Neuronal stem cell (in vitro differentiated cells): ENCODE data around the gene PANK4.
A peak's percentile ranks its signal among the peaks of the same experiment; 100 is the strongest.

Experiments used
- DNase-seq: peaks from one replicate; pipeline ENCODE4 v3.0.0-alpha.2; 2013; ENCODE audit warnings: low spot score
- H2AFZ ChIP-seq: one replicate; pipeline ENCODE4 v1.6.1; 2013; ENCODE audit warnings: mild to moderate bottlenecking, low read length, inconsistent platforms
- H2AK5ac ChIP-seq: 2 replicates; pipeline ENCODE4 v1.6.1; 2013; ENCODE audit warnings: low read depth, mild to moderate bottlenecking, inconsistent platforms, low read length, moderate library complexity, mixed read lengths
- H2BK120ac ChIP-seq: 2 replicates; pipeline ENCODE4 v1.6.1; 2013; ENCODE audit warnings: low read depth, mild to moderate bottlenecking, inconsistent platforms, low read length, moderate library complexity, mixed read lengths
- H2BK12ac ChIP-seq: one replicate; pipeline ENCODE4 v1.6.1; 2013; ENCODE audit warnings: low read length, inconsistent platforms
- H2BK15ac ChIP-seq: 2 replicates; pipeline ENCODE4 v1.6.1; 2013; ENCODE audit warnings: mild to moderate bottlenecking, low read length, inconsistent platforms, mixed read lengths
- H2BK5ac ChIP-seq: one replicate; pipeline ENCODE4 v1.6.1; 2013; ENCODE audit warnings: inconsistent platforms, mild to moderate bottlenecking, low read length, moderate library complexity
- H3K14ac ChIP-seq: one replicate; pipeline ENCODE4 v1.6.1; 2013; ENCODE audit warnings: low read length, inconsistent platforms
- H3K18ac ChIP-seq: 2 replicates; pipeline ENCODE4 v1.6.1; 2013; ENCODE audit warnings: low read length, inconsistent platforms
- H3K23ac ChIP-seq: 2 replicates; pipeline ENCODE4 v1.6.1; 2013; ENCODE audit warnings: low read depth, mild to moderate bottlenecking, mixed read lengths, low read length, inconsistent platforms; ENCODE audit not compliant: poor library complexity
- H3K27ac ChIP-seq: replicated peaks from 3 replicates; pipeline ENCODE4 v1.5.1; 2013; ENCODE audit warnings: low read length, inconsistent platforms
- H3K27me3 ChIP-seq, 3 experiments: 2 replicates each; pipeline ENCODE4 v1.6.1; 2013; ENCODE audit warnings: low read length in 3 of 3, mild to moderate bottlenecking in 2 of 3, inconsistent platforms in 1 of 3, low read depth in 1 of 3, mixed read lengths in 1 of 3, moderate library complexity in 1 of 3; ENCODE audit not compliant: control insufficient read depth in 3 of 3, insufficient read depth in 3 of 3
- H3K36me3 ChIP-seq, 2 donors: replicated peaks in 1 of 2; 2 replicates each; pipeline ENCODE4 v1.6.1; 2013; ENCODE audit warnings: low read length in 2 of 2; ENCODE audit not compliant: control insufficient read depth in 2 of 2, insufficient read depth in 2 of 2
- H3K4ac ChIP-seq: 2 replicates; pipeline ENCODE4 v1.6.1; 2013; ENCODE audit warnings: inconsistent platforms, mild to moderate bottlenecking, low read length, moderate library complexity
- H3K4me1 ChIP-seq, 2 donors: 1 replicate in 1 of 2; 2 replicates in 1 of 2; pipeline ENCODE4 v1.6.1; 2013; ENCODE audit warnings: low read length in 2 of 2, low read depth in 1 of 2; ENCODE audit not compliant: control insufficient read depth in 2 of 2, insufficient read depth in 1 of 2
- H3K4me2 ChIP-seq: one replicate; pipeline ENCODE4 v1.6.1; 2013; ENCODE audit warnings: mild to moderate bottlenecking, low read length, inconsistent platforms; ENCODE audit not compliant: insufficient read depth, poor library complexity, severe bottlenecking
- H3K4me3 ChIP-seq, 2 donors: 2 replicates each; pipeline ENCODE4 v1.5.1; 2013; ENCODE audit warnings: low read length in 2 of 2, mild to moderate bottlenecking in 2 of 2, inconsistent platforms in 1 of 2, moderate library complexity in 1 of 2
- H3K79me1 ChIP-seq: one replicate; pipeline ENCODE4 v1.6.1; 2013; ENCODE audit warnings: low read depth, mild to moderate bottlenecking, inconsistent platforms, low read length, moderate library complexity
- H3K9ac ChIP-seq: one replicate; pipeline ENCODE4 v1.6.1; 2013; ENCODE audit warnings: mild to moderate bottlenecking, low read depth, low read length, inconsistent platforms; ENCODE audit not compliant: poor library complexity
- H3K9me3 ChIP-seq, 2 donors: replicated peaks in 1 of 2; 2 replicates each; pipeline versions ENCODE3 to v1.6.1; 2013; ENCODE audit warnings: low read length in 2 of 2, mild to moderate bottlenecking in 2 of 2, inconsistent platforms in 1 of 2, low read depth in 1 of 2, mixed read lengths in 1 of 2, moderate library complexity in 1 of 2; ENCODE audit not compliant: control insufficient read depth in 2 of 2, insufficient read depth in 1 of 2
- H4K8ac ChIP-seq: one replicate; pipeline ENCODE4 v1.6.1; 2013; ENCODE audit warnings: low read depth, mild to moderate bottlenecking, inconsistent platforms, low read length, moderate library complexity
- H4K91ac ChIP-seq: one replicate; pipeline ENCODE4 v1.6.1; 2013; ENCODE audit warnings: low read length, low read depth, mild to moderate bottlenecking, inconsistent platforms; ENCODE audit not compliant: poor library complexity
- WGBS, 2 donors: extraction: QIAGEN DNeasy Blood & Tissue Kit; methylation state at CpG; one replicate each; pipeline ENCODE4 v1.1.7; 2013; ENCODE audit warnings: missing lambda C conversion rate in 2 of 2, mixed read lengths in 1 of 2; ENCODE audit not compliant: insufficient read length in 2 of 2, insufficient replicate concordance in 1 of 2; ENCODE audit errors: extremely low coverage in 2 of 2; 5-methylcytosine and 5-hydroxymethylcytosine counted together

The PANK4 gene

DNA sequence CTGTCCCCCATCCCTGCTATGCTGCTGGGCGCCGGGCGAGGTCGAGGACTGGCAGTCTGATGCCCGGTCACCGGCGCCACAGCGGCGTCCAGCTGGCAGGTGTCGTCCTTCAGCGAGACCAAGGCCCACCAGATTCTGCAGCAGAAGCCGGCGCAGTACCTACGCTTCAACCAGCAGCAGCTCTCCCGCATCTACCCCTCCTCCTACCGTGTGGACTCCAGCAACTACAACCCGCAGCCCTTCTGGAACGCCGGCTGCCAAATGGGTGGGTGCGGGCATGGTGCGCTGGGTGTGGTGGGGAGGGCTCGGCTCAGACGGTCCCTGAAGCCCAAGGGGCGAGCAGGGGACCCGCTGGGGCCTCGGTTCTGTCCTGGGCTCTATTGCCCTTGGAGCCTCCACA, 29.6 kb downstream of the PANK4 start:
- H3K4me2 ChIP-seq, result no peak overlapping the region
- WGBS, 2 donors, result no CpG with 5 or more reads among the region's 26 CpGs
- H3K79me1 ChIP-seq, result no peaks in the 10 kb centered on the region

DNA sequence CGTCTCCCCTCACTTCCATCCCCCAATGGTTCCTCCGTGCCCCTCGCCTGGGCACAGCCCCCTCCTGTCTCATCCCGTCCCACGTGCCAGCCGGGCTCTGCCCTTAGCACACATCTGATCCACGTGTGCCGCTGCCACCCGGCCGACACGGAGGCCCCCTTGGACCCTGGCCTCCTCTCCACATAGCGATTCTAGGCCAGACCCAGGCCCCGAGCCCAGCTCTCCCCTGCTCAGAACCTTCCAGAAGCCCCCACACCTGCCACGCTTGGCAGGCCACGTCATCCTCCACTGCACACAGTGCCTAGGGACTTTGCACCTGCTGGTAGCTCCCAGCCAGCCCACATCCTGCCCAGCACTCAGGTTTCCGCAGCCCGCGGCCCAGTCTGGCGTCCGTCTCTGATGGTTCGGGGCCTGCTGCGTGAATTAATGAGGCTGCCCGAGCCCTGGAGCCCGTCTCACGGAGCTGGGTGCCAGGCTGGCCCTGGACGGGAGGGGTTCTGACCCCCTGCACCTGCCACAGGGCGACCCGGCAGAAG, 30.2 kb downstream of the PANK4 start:
- H3K9ac ChIP-seq, result peak overlapping the region; percentile 60
- DNase-seq, result no peak

More for the DNA sequence above, 29.6 kb downstream of the PANK4 start:
- no peaks in the 10 kb centered on the region for H3K9me3 ChIP-seq
- H2BK120ac ChIP-seq, result no peak overlapping the region
- H3K27me3 ChIP-seq, result peaks cover 0 to 59% (median 0%) of the 10 kb centered on the region in 3 experiments
- peak overlapping the region; percentile 70 for H3K9ac ChIP-seq
- peaks cover 2 to 3% of the 10 kb centered on the region in 2 donors for H3K4me1 ChIP-seq
- H3K14ac ChIP-seq, result peak overlapping the region; percentile 94
- H2BK5ac ChIP-seq, result no peak overlapping the region
- H2BK12ac ChIP-seq, result no peak overlapping the region
- peak overlapping the region; percentile 87 for H3K23ac ChIP-seq
- no peak overlapping the region for H3K4ac ChIP-seq
- H2BK15ac ChIP-seq, result no peak overlapping the region
- peak overlapping the region; percentile 64 for H3K18ac ChIP-seq
- DNase-seq, result no peak
- no peak overlapping the region for H3K4me3 ChIP-seq
- peak overlapping the region; percentile 92 for H2AK5ac ChIP-seq
- no peak overlapping the region for H3K27ac ChIP-seq
- H4K8ac ChIP-seq, result no peak overlapping the region
- no peak overlapping the region for H4K91ac ChIP-seq
- H3K36me3 ChIP-seq, result no peaks in the 10 kb centered on the region
- no peak overlapping the region for H2AFZ ChIP-seq

DNA sequence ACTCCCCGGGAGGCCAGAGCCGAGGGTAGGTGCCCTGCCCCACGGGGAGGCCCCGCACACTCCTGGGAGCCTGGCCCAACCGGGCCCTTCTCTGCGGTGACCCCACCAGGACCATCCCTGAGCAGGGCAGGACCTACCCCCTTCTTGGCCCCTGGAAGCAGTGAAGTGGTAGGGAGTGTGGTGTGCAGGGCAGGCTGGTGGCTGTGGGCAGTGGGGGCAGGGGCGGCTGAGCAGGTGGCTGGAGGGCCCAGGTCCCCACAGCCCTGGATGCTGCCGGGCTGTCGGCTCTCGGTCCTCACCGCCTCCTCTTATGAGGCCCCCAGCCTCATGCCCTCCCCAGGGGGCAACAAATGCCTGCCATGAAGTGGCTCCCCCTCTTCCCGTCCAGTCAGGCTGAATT, 30.9 kb downstream of the PANK4 start:
- no CpG with 5 or more reads among the region's 12 CpGs for WGBS, 2 donors

More for the DNA sequence above, 30.2 kb downstream of the PANK4 start:
- H4K91ac ChIP-seq, result no peak overlapping the region
- peaks cover 0 to 65% (median 0%) of the 10 kb centered on the region in 3 experiments for H3K27me3 ChIP-seq
- no CpG with 5 or more reads among the region's 28 CpGs for whole genome bisulfite sequencing, 2 donors
- no peak overlapping the region for H3K4me3 ChIP-seq
- peaks cover 0 to 3% of the 10 kb centered on the region in 2 donors for H3K4me1 ChIP-seq
- no peak overlapping the region for H3K4me2 ChIP-seq
- H2AK5ac ChIP-seq, result peak overlapping the region; percentile 92
- no peaks in the 10 kb centered on the region for H3K9me3 ChIP-seq
- peak overlapping the region; percentile 64 for H2BK15ac ChIP-seq
- H3K79me1 ChIP-seq, result no peaks in the 10 kb centered on the region
- H3K4ac ChIP-seq, result no peak overlapping the region
- H3K23ac ChIP-seq, result peak overlapping the region; percentile 87
- no peak overlapping the region for H4K8ac ChIP-seq
- H2BK5ac ChIP-seq, result no peak overlapping the region
- no peaks in the 10 kb centered on the region for H3K36me3 ChIP-seq
- H2BK12ac ChIP-seq, result peak overlapping the region; percentile 84
- no peak overlapping the region for H3K27ac ChIP-seq
- peak overlapping the region; percentile 94 for H3K14ac ChIP-seq
- no peak overlapping the region for H2AFZ ChIP-seq
- peak overlapping the region; percentile 57 for H3K18ac ChIP-seq
- H2BK120ac ChIP-seq, result no peak overlapping the region

DNA sequence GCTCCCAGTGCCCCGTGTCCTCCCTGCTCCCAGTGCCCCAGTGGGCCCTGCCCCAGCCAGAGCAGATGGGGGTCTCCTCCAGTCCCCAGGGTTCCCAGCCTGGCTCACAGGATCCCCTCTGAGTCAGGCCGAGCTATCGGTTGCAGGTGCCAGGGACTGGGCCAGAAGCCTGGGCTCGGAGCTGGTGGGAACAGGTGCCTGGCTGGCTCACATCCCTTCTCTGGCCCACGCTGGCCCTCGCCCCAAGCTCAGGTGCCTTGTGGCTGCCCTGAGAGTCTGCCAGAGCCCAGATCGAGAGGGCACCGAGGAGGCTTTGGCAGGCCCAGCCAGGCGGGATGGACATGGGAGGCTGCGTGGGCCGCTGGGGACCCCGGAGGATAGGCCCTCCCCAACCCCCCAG, 31.4 kb downstream of the PANK4 start:
- no peak overlapping the region for H3K9ac ChIP-seq
- no peak overlapping the region for H3K27ac ChIP-seq
- no peak for DNase-seq
- no peaks in the 10 kb centered on the region for H3K9me3 ChIP-seq
- H2BK15ac ChIP-seq, result peak overlapping the region; percentile 64
- H2AFZ ChIP-seq, result no peak overlapping the region
- H3K4me2 ChIP-seq, result no peak overlapping the region
- H2BK120ac ChIP-seq, result no peak overlapping the region
- no peak overlapping the region for H2BK5ac ChIP-seq
- H3K4me3 ChIP-seq, result no peak overlapping the region
- H4K91ac ChIP-seq, result peak overlapping the region; percentile 53
- peaks cover 1% of the 10 kb centered on the region for H3K79me1 ChIP-seq
- no peak overlapping the region for H3K4ac ChIP-seq
- H3K36me3 ChIP-seq, result no peaks in the 10 kb centered on the region
- peak overlapping the region; percentile 55 for H3K23ac ChIP-seq
- no peaks in the 10 kb centered on the region for H3K4me1 ChIP-seq
- no peak overlapping the region for H4K8ac ChIP-seq
- H3K27me3 ChIP-seq, result peaks cover 0 to 77% (median 0%) of the 10 kb centered on the region in 3 experiments
- H2BK12ac ChIP-seq, result no peak overlapping the region
- no CpG with 5 or more reads among the region's 12 CpGs for WGBS, 2 donors
- H2AK5ac ChIP-seq, result peak overlapping the region; percentile 92
- peak overlapping the region; percentile 71 for H3K18ac ChIP-seq
- peak overlapping the region; percentile 38 for H3K14ac ChIP-seq

More for the DNA sequence above, 30.9 kb downstream of the PANK4 start:
- H4K8ac ChIP-seq, result no peak overlapping the region
- H3K9me3 ChIP-seq, result no peaks in the 10 kb centered on the region
- H2BK120ac ChIP-seq, result no peak overlapping the region
- peak overlapping the region; percentile 64 for H2BK15ac ChIP-seq
- H3K4me3 ChIP-seq, result no peak overlapping the region
- no peaks in the 10 kb centered on the region for H3K79me1 ChIP-seq
- H2AFZ ChIP-seq, result no peak overlapping the region
- peaks cover 0 to 3% of the 10 kb centered on the region in 2 donors for H3K4me1 ChIP-seq
- H2BK12ac ChIP-seq, result no peak overlapping the region
- no peak overlapping the region for H2BK5ac ChIP-seq
- H3K9ac ChIP-seq, result no peak overlapping the region
- DNase-seq, result no peak
- H4K91ac ChIP-seq, result no peak overlapping the region
- peaks cover 0 to 71% (median 0%) of the 10 kb centered on the region in 3 experiments for H3K27me3 ChIP-seq
- no peak overlapping the region for H3K27ac ChIP-seq
- no peak overlapping the region for H3K4ac ChIP-seq
- H2AK5ac ChIP-seq, result peak overlapping the region; percentile 92
- no peak overlapping the region for H3K4me2 ChIP-seq
- H3K14ac ChIP-seq, result no peak overlapping the region
- no peaks in the 10 kb centered on the region for H3K36me3 ChIP-seq
- H3K18ac ChIP-seq, result no peak overlapping the region
- no peak overlapping the region for H3K23ac ChIP-seq
